VCaP (cell line): ENCODE measurements around the gene SEMA3A.

Experiments
- H3K27ac ChIP-seq: fragments of 450-650 bp; 2 replicates; pipeline ENCODE4 v1.5.1; 2017
- TF ChIP-seq, protein P1 (sequence below): fragments of 450-650 bp; conservative IDR thresholded peaks from 2 replicates; pipeline ENCODE4 v1.5.1; 2017; ENCODE audit warnings: mild to moderate bottlenecking, moderate library complexity

The SEMA3A gene

GRCh38 chr7:84122582-84123360 is 71.8 kb downstream of the SEMA3A start:
- H3K27ac ChIP-seq, result no peak overlapping the region
- TF ChIP-seq, protein P1, sequence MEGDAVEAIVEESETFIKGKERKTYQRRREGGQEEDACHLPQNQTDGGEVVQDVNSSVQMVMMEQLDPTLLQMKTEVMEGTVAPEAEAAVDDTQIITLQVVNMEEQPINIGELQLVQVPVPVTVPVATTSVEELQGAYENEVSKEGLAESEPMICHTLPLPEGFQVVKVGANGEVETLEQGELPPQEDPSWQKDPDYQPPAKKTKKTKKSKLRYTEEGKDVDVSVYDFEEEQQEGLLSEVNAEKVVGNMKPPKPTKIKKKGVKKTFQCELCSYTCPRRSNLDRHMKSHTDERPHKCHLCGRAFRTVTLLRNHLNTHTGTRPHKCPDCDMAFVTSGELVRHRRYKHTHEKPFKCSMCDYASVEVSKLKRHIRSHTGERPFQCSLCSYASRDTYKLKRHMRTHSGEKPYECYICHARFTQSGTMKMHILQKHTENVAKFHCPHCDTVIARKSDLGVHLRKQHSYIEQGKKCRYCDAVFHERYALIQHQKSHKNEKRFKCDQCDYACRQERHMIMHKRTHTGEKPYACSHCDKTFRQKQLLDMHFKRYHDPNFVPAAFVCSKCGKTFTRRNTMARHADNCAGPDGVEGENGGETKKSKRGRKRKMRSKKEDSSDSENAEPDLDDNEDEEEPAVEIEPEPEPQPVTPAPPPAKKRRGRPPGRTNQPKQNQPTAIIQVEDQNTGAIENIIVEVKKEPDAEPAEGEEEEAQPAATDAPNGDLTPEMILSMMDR, result no peak

GRCh38 chr7:84117304-84117703 is 77.3 kb downstream of the SEMA3A start:
- TF ChIP-seq, protein P1, result no peak
- H3K27ac ChIP-seq, result no peak overlapping the region

GRCh38 chr7:84113906-84114850 is 80.4 kb downstream of the SEMA3A start:
- no peak overlapping the region for H3K27ac ChIP-seq
- TF ChIP-seq, protein P1, result no peak

- TF ChIP-seq, protein P1, result no peak
- no peak overlapping the region for H3K27ac ChIP-seq
These were observed 81.3 kb downstream of the SEMA3A start for GRCh38 chr7:84113286-84113685.

DNA sequence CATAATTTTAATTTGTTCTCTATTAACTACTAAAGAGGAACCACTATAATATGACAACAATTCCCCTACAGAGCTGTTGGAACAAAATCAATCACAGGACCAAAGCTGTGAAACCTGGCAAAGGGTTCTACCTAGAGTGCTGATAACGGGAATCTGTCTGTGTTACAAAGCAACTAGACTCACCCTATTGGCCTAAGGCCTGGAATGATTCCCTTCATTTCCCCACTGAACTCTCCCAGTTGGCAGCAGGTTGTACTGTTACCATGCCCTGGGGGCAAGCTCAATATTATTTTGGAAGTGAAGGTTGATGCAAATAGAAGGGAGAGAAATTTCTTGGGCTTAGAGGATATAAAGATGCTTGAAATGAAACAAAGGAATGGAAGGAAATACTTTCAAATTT is 81.8 kb downstream of the SEMA3A start:
- TF ChIP-seq, protein P1, result no peak
- no peak overlapping the region for H3K27ac ChIP-seq

GRCh38 chr7:84111842-84112241 is 82.7 kb downstream of the SEMA3A start:
- no peak overlapping the region for H3K27ac ChIP-seq
- TF ChIP-seq, protein P1, result no peak

DNA sequence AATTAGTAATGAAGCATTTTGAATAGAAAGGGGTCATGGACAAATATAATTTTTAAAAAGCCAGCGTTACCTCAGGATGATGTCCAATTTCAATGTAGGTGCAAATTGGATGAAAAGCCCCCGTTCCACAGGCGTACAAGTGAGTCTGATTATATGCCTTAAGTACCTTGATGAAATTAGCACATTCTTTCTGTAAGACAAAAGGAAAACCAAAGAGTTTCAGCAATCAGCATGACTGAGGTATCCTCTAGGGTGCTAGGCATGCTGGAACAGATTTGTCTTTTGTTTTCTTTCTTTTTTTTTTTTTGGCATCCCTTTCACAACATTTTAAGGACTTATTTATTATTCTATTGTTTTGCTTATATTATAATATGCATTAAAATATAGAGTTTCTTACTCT is 84.2 kb downstream of the SEMA3A start:
- no peak overlapping the region for H3K27ac ChIP-seq
- TF ChIP-seq, protein P1, result no peak
